HG03354 (cell line): Measurements from ENCODE around the gene IAPP.
"Not testable (repeated sequence)": the region's sequence is repeated elsewhere in the genome, so short reads cannot be mapped to it uniquely, and the experiment has no call there.

ENCODE experiments used
- ATAC-seq: cut with Tn5 transposase; IDR thresholded peaks from one replicate; pipeline ENCODE4 v1.9.1; 2021; ENCODE audit warnings: mild to moderate bottlenecking; ENCODE audit not compliant: unreplicated experiment, poor library complexity, severe bottlenecking

IAPP gene

GRCh38 chr12:21372602-21373001, at the start of gene IAPP:
TSS of gene IAPP (plus strand) at chr12:21372902. CDS start at chr12:21373352, 450 bp downstream.
- no peak for ATAC-seq

DNA sequence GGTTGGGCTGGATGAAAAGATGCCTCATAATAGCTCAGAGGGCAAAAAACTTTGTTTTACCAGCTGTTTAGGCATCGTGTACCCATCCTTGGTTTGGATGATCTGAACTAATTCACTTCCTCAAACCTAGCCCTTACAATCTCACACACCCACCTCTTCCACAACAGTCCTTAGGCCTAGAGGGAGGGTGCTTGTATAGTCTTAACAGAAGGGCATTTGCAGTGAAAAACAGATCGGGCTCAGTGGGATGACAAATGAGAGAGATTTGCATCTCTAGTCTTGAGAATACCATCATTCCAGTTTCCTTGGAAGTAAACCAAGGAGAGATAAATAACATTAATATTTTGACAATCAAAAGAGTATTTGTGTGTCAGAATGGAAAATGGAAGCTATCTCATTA, 49.0 kb upstream of the IAPP start:
- ATAC-seq: no peak

DNA sequence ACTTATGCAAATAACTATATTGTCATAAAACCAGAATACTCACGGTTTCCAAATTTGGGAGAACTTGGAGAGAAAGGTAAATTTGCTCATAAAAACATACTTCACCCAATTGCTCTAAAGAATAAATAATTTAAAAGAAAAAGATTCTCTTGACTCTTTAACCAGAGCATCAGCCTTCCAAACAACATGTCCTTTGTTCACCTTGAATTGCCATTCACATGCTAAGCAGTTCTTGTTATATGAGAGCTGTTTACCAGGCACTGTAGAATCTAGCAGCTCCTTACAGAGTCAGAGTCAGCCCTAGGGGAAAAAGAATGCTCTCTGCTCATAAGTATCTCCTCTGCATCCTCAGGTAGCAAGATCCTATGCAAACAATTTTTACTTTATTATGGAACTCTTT, 48.2 kb upstream of the IAPP start:
- no peak for ATAC-seq

GRCh38 chr12:21328578-21328977, 44.1 kb upstream of the IAPP start:
- no peak for ATAC-seq

- no peak for ATAC-seq
These were observed 41.9 kb upstream of the IAPP start for GRCh38 chr12:21330682-21331253.

- ATAC-seq: no peak
These were observed 37.9 kb upstream of the IAPP start, which contains the start of gene SLCO1A2 for GRCh38 chr12:21334771-21335325. TSS of gene SLCO1A2 (minus strand) at chr12:21334917. CDS start at chr12:21334647, 270 bp downstream.

DNA sequence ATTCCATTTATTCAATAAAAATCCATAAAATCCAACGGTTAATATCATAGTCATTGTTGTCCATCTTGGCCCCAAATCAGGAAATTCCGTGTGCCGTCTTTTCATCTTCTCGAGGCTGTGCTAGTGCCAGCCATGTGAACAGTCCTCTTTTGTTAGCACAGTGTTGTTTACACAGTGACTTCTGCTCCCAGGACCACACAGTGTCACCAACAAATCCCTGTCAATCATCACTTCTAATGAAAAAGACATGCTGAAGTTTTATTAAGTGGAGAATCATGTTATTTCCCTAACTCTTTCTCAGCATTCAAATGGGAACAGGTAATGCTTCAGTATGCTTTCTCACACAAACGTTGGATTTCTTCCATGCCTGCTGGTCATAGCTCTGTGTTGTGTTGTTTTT, 36.0 kb upstream of the IAPP start:
- ATAC-seq: no peak

DNA sequence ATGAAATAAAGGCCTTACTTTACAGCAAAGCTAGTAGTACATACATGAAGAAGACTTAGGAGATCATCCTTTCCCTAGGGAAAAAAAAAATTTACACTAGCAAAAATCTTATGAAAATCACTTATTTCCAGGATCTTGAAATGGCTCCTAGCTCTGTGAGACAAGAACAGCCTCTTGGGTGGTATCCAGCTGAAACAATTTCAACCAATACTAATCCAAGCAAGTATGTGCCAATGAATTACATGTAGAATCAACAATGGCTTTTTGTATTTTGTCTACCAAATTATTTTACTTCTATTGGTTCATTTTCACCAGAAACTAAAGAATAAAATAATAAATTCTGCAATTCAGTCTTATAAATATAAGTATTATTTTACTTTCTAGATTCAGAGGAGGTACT, 35.2 kb upstream of the IAPP start:
- ATAC-seq: no peak

DNA sequence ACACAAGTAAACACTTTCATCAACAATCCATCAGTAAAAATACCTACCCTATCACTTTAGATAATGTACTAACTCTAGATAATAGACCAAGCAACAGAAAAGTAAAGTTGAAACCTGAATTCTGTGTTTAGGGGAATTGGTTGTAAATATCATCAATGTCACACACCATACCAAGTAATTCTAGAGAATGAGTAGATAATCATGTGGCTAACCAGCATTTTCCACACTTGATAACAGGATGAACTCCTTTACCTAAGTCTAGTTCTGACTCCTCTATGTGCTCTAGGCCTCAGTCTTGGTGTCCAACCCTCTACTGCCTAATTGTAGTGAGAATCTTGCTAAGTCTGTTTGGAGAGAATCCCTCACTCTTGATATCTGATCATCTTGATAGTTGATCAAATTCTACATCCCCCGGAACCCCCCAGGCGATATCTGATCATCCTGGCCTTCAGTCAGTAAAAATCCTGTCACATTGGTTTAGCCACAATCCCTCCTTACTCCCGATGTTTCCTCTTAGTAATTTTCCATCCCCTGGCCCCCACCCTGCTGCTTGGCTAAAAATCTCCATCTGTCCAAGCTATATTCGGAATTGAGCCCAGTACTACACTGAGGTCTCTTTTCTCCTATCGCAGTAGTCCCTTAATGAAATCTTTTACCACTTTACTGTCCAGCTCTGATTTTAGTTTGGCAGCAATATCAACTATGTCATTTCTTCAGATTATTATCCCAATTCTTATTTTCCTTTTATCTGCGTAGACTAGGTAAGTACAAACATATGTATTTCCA, 34.5 kb upstream of the IAPP start:
- ATAC-seq: no peak

DNA sequence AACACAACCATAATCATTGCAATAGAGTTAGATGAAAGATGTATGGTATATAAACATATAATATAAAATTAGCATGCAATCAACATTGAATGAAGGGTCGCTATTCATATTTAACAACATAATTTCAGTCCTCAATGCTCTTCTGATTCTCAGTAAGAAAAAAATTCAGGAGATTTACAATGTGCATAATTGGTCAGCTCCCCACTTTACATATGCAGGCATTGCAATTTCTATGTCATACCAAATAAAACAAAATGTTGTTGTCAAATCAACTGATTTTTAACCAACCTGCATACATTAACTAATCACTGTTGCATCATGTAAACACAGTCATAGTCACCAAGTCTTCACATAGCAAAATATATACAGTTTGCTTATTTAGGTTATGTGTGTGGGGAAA, 32.8 kb upstream of the IAPP start:
- no peak for ATAC-seq

- ATAC-seq: no peak
These were observed 32.3 kb upstream of the IAPP start for GRCh38 chr12:21340403-21340802.

DNA sequence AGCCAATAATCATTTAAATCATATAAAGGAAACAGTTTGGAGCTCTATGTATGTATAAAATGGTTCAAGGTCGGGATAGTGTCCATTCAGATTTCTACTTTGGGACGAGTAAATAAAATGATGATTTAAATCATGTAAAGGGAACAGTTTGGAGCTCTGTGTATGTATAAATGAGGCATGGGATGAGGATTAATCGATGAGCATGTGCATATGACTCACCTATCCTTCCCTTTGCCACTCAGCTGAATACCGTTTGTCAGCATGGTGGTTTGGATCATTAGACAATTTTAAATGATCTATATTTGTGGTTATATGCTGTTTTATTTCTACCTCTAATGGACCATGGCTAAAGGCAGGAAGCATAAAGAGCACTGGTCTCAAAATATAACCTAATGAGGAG, 30.9 kb upstream of the IAPP start:
- no peak for ATAC-seq

- ATAC-seq: no peak
These were observed 29.1 kb upstream of the IAPP start for GRCh38 chr12:21343636-21344035.

DNA sequence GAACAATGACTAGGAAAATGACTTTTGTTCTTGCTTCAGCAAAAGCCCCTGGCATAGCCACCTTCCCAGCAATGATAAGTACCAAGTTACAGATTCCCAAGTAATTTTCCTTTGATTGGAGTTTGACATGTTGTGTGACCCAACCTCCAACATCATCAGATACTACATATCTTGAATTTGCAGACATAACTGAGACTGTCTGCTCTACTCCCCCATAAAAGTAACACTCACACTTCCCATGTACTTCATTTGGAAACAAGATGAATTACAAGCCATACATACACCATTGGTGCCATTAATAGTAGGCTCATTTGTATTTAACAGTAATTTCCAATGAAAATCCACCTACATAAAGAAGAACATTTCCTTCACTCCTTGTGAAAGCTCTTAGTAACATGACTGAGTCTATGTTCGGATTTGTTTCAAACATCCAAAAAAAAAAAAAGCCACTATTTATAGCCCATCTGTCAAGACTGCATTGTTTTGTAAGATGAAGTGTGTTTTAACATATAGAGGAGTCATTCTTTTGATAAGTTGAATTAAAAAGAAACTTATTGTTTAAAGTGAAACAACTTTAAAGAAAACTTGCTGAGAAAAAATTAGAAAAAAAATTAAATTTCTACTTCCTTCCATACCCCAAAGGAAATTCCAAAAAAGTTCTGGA, 26.0 kb upstream of the IAPP start:
- no peak for ATAC-seq

GRCh38 chr12:21350975-21351374, 21.7 kb upstream of the IAPP start:
- no peak for ATAC-seq

GRCh38 chr12:21353487-21353886, 19.2 kb upstream of the IAPP start:
- ATAC-seq: no peak

DNA sequence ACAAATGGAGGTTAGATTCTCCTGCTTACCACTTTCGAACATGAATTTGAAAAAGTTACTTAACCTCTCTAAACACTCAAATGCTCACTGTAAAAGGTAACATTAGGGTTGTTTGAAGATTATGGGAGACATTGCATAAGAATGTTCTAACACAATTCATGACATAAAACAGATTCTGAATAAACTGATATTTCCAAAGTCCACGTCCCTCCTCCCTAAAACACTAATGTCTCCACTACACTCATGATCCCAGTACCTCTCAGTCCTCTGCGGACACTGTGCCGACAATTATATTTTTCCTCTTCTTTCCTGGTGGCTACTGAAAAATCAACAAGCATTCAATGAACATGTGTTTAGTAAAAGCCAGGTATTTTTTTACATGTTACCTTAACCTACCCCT, 18.8 kb upstream of the IAPP start:
- ATAC-seq: no peak

- ATAC-seq: no peak
These were observed 18.1 kb upstream of the IAPP start for GRCh38 chr12:21354641-21355040.

DNA sequence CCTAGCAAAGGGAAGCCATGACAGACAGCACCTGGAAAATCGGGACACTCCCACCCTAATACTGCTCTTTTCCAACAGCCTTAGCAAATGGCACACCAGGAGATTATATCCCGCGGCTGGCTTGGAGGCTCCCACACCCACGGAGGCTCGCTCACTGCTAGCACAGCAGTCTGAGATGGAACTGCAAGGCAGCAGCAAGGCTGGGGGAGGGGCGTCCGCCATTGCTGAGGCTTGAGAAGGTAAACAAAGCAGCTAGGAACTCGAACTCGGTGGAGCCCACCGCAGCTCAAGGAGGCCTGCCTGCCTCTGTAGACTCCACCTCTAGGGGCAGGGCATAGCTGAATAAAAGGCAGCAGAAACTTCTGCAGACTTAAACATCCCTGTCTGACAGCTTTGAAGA, 12.1 kb upstream of the IAPP start:
- not testable (repeated sequence) for ATAC-seq

DNA sequence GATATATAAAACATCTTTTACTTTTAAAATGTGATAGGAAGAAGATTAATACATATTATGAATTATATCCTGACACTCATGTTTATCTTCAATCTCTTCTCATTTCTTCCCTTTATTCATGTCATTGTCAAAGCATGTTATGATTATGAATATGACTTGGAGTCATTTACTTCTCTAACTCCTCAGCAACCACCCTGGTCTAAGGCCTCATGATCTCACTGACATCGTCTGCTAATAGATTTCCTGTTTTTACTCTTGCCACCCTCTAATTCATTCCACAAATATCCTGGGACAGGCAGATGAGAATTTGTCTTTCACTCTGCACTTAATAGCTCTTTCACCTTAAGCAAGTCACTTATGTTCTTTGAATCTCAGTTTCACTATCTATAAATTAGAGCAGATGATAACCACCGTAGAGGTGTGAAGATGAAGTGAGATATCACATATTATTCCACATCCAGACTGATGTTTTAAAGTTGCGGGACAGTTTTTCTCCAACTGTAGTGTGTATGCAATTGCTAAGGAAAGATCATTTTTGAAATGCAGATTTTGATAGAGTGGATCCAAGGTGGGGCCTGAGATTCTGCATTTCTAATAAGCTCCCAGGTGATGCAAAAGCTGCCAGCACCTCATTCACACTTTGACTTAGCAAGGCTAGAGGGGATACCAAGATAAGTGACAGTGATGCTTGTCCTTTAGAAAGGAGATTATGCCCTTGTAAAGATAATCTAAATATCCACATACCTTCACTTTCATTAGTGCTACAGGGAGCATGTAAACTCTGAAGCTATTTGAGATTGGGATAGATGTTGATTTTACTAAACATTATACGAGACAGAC, 3.3 kb upstream of the IAPP start:
- ATAC-seq: no peak
